Small intestine (tissue), 7 donors: ENCODE results near the gene SRSF11. TPM values are rescaled to one million over a fixed set of nuclear protein-coding genes. Genes with fewer than 3 reads are reported as not detected.
A peak's percentile ranks its signal among the peaks of the same experiment; 100 is the strongest.

Experiments
- DNase-seq, 2 donors: peaks; one replicate each; pipeline versions ENCODE4 v3.0.0 to v3.0.0-alpha.2; 2013
- FAIRE-seq: peaks from 2 replicates; lab custom pipeline; 2012; peaks lifted over from hg19 to GRCh38; lab: Jason Lieb, UNC
- H3K27ac ChIP-seq, 3 donors: one replicate each; pipeline ENCODE4 v1.5.1; 2013; ENCODE audit warnings: low read length in 2 of 3, mild to moderate bottlenecking in 2 of 3, control low read depth in 1 of 3, inconsistent platforms in 1 of 3, low read depth in 1 of 3, moderate library complexity in 1 of 3
- H3K27me3 ChIP-seq, 3 donors: one replicate each; pipeline ENCODE4 v1.6.1; 2013; ENCODE audit warnings: low read length in 3 of 3, inconsistent platforms in 1 of 3; ENCODE audit not compliant: control insufficient read depth in 3 of 3, insufficient read depth in 3 of 3
- H3K36me3 ChIP-seq, 3 donors: one replicate each; pipeline ENCODE4 v1.6.1; 2013; ENCODE audit warnings: low read length in 3 of 3, inconsistent platforms in 1 of 3, low read depth in 1 of 3, mild to moderate bottlenecking in 1 of 3, moderate library complexity in 1 of 3; ENCODE audit not compliant: control insufficient read depth in 3 of 3, insufficient read depth in 2 of 3
- H3K4me1 ChIP-seq, 3 donors: one replicate each; pipeline ENCODE4 v1.6.1; 2013; ENCODE audit warnings: low read length in 2 of 3, inconsistent platforms in 1 of 3, low read depth in 1 of 3, mild to moderate bottlenecking in 1 of 3, moderate library complexity in 1 of 3; ENCODE audit not compliant: control insufficient read depth in 3 of 3, insufficient read depth in 2 of 3
- H3K4me3 ChIP-seq, 3 donors: one replicate each; pipeline ENCODE4 v1.5.1; 2013; ENCODE audit warnings: low read length in 3 of 3, control low read depth in 1 of 3, inconsistent platforms in 1 of 3, low read depth in 1 of 3, mild to moderate bottlenecking in 1 of 3, moderate library complexity in 1 of 3
- H3K9me3 ChIP-seq, 2 donors: one replicate each; pipeline ENCODE4 v1.6.1; 2013; ENCODE audit warnings: low read depth in 1 of 2, low read length in 1 of 2; ENCODE audit not compliant: control insufficient read depth in 2 of 2, insufficient read depth in 1 of 2
- WGBS, 3 donors: extraction: QIAGEN DNeasy Blood & Tissue Kit; methylation state at CpG; one replicate each; pipeline ENCODE4 v1.1.7; 2013; 5-methylcytosine and 5-hydroxymethylcytosine counted together
- polyA plus RNA-seq, 4 donors: library from polyadenylated mRNA; stranded (reverse) in 3 of 4; unstranded in 1 of 4; fragments of 200-250 nt in 3 of 4; fragments of 120-200 nt in 1 of 4; gene quantifications; one replicate each; pipeline versions ENCODE4 v1.2.1 to v1.2.3, GENCODE V29; 2013
- donor health status: healthy with polysubstance abuse.
- donor health status: control.
- donor health status: control.
- donor health status: Bipolar disorder and iron deficiency.
- donor health status: healthy.

Gene SRSF11
- polyA plus RNA-seq, 4 donors, result 67.3 to 283 (median 173) TPM

DNA sequence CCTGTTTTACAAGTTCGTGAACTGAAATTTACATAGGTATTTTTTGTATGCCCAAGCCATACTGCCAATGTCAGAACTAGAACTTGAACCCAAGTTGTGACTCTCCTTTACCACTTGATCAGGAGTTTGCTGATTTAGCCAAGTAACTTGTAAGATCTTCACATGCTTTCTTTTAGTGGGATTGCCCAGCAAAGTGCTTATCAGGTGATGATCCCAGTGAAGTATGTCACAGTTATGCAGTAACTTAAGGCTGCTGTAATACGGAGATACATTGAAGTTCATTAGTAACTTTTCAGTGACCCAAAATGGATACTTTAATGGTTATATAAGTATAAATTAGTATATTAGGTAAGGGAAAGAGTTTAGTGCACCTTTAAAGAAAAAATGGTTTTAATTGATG is 3.8 kb downstream of the SRSF11 start:
- no peaks in the 10 kb centered on the region for H3K9me3 ChIP-seq
- H3K4me3 ChIP-seq, result no peak overlapping the region
- H3K27ac ChIP-seq, result no peak overlapping the region
- H3K27me3 ChIP-seq, result no peaks in the 10 kb centered on the region
- peaks cover 3 to 10% (median 5%) of the 10 kb centered on the region in 3 donors for H3K36me3 ChIP-seq
- H3K4me1 ChIP-seq, result peaks cover 0 to 7% (median 2%) of the 10 kb centered on the region in 3 donors
- DNase-seq (no peak), FAIRE-seq (no peak)
- 84 to 94% (median 84%) methylated on average over 2 of the region's 2 CpGs for WGBS, 3 donors

DNA sequence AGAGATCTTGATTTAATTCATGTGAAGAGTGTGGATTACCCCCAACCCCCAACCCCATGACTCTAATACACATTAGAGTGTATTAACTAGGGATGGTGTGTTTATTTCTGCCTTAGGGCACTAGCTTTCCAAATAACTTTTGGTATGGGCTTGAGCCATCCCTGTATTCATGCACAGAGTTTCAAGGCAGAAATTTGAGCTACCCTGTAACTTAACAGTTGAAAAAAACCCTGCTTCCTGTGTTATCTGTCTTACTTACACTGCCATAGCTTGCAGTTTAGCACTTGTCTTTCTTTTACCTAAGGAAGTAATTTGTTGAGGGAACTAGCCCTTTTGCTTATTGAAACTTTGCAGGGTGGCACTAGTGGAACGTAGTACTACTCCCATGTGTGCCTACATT is 6.3 kb downstream of the SRSF11 start:
- no peaks in the 10 kb centered on the region for H3K27me3 ChIP-seq
- FAIRE-seq (no peak), DNase-seq (no peak)
- peaks cover 0 to 7% (median 2%) of the 10 kb centered on the region in 3 donors for H3K4me1 ChIP-seq
- H3K36me3 ChIP-seq, result peaks cover 7 to 16% (median 8%) of the 10 kb centered on the region in 3 donors
- no peaks in the 10 kb centered on the region for H3K9me3 ChIP-seq
- H3K4me3 ChIP-seq, result no peak overlapping the region
- 34 to 64% (median 59%) methylated on average over 1 of the region's 1 CpG for WGBS, 3 donors
- H3K27ac ChIP-seq, result no peak overlapping the region

DNA sequence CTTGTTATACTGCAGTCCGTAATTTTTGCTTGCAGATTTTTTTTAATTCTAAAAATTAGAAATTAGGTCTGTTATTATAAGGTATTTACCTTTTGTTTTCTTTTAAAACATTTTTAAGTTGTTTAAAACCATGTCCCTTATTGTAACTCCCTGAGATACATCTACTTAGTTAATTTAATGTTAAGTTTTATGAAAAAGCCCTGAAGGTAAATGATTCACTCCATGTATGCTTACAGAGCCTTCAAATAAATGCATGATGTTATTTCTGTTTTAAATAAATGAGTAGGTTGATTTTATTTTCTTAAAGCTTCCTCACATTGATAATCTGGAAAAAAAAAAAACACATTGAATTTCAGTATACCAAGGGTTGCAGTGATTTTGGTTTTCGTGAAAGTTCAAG is 7.5 kb downstream of the SRSF11 start:
- 91 to 96% (median 92%) methylated on average over 2 of the region's 2 CpGs for WGBS, 3 donors
- Histone ChIP-seq H3K36me3 (peaks cover 7 to 21% (median 12%) of the 10 kb centered on the region in 3 donors), H3K27me3 (no peaks in the 10 kb centered on the region), H3K9me3 (no peaks in the 10 kb centered on the region), H3K4me3 (no peak overlapping the region), H3K27ac (no peak overlapping the region), H3K4me1 (peaks cover 0 to 5% (median 2%) of the 10 kb centered on the region in 3 donors)
- FAIRE-seq, result no peak
- no peak for DNase-seq

DNA sequence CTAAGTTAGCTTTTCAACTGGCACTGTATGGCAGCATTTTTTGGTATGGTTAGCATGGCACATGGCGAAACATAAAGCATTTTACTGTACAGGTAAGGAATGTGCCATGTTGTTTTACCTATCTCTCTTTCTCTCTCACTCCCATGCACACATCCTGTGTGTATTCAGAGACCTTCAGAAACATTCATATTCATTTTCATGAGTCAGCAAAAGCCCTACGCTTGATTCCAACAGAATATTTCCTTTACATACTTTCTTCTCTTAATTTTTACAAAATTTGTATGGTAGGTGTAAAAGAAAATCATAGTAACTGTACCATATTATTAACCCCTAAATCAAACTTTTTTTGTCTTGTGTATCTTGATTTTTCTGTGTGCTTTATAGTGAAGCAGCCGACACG is 10.3 kb downstream of the SRSF11 start:
- DNase-seq (no peak), FAIRE-seq (no peak)
- no peaks in the 10 kb centered on the region for H3K9me3 ChIP-seq
- 93 to 98% (median 96%) methylated on average over 4 of the region's 4 CpGs for WGBS, 3 donors
- H3K36me3 ChIP-seq, result peaks cover 8 to 27% (median 16%) of the 10 kb centered on the region in 3 donors
- no peaks in the 10 kb centered on the region for H3K27me3 ChIP-seq
- H3K27ac ChIP-seq, result no peak overlapping the region
- H3K4me3 ChIP-seq, result no peak overlapping the region
- peaks cover 0 to 2% (median 0%) of the 10 kb centered on the region in 3 donors for H3K4me1 ChIP-seq

DNA sequence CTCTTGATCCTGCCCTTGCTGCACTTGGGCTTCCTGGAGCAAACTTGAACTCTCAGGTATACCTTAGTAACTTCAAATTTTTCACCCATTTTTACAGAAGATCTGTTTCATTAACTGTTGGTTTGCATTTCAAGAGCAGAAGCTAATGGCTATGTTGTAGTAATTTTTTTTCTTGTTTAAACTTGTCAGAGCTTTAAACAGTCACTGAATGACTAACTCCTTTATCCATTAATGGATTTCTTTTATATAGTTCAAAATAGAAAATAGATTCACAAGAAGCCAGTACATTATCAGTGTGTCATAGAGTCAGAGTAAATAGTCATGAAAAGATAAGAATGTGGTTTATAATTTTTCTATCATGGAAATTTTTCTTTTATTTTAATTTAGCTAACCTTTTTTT is 13.6 kb downstream of the SRSF11 start:
- H3K4me3 ChIP-seq, result no peak overlapping the region
- FAIRE-seq (peak; percentile 39), DNase-seq (no peak)
- peaks cover 10 to 30% (median 25%) of the 10 kb centered on the region in 3 donors for H3K36me3 ChIP-seq
- H3K27me3 ChIP-seq, result no peaks in the 10 kb centered on the region
- H3K9me3 ChIP-seq, result no peaks in the 10 kb centered on the region
- no peak overlapping the region for H3K27ac ChIP-seq
- H3K4me1 ChIP-seq, result no peaks in the 10 kb centered on the region

- H3K36me3 ChIP-seq, result peaks cover 20 to 36% (median 33%) of the 10 kb centered on the region in 3 donors
- no peaks in the 10 kb centered on the region for H3K27me3 ChIP-seq
- DNase-seq (no peak), FAIRE-seq (no peak)
- H3K27ac ChIP-seq, result no peak overlapping the region
- no peaks in the 10 kb centered on the region for H3K4me1 ChIP-seq
- no peaks in the 10 kb centered on the region for H3K9me3 ChIP-seq
- H3K4me3 ChIP-seq, result no peak overlapping the region
Measured at GRCh38 chr1:70239940-70240339, 18.8 kb downstream of the SRSF11 start.

DNA sequence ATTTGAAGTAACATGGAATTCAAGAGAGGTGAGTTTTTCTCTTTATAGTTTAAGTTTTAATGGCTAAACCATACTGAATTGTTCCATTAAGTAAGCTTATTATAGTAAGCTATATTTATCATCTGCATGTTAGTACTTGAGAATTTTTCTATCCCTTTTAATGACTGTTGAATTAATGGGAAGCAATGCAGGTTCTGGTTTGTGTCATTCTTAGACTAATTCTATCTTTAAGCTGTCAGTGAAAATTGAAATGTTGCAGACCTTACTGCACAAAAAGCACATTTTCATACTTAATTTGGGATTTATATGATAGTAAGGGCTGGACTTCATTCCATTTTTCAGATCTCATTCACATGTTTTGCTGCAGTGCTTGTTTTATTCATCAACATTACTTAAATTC is 25.9 kb downstream of the SRSF11 start:
- H3K4me1 ChIP-seq, result no peaks in the 10 kb centered on the region
- no peak overlapping the region for H3K4me3 ChIP-seq
- H3K36me3 ChIP-seq, result peaks cover 12 to 19% (median 18%) of the 10 kb centered on the region in 3 donors
- no peaks in the 10 kb centered on the region for H3K27me3 ChIP-seq
- FAIRE-seq, result no peak
- no peak for DNase-seq
- no peaks in the 10 kb centered on the region for H3K9me3 ChIP-seq
- H3K27ac ChIP-seq, result no peak overlapping the region

DNA sequence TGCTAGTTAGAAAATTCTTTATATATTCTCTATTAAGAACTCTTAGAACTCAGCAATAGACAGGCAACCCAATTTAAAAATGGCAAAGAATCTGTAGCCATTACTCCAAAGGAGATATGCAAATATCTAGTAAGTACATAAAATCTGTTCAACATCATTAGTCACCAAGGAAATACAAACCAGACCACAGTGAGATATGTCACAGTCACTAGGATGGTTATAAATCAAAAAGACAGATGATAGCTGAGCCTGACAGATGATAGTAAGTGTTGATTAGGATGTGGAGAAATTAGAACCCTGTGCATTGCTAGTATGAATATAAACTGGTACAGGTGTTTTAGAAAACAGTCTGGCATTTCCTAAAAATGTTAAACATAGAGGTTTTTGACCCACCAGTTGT is 26.6 kb downstream of the SRSF11 start:
- Histone ChIP-seq H3K4me1 (no peaks in the 10 kb centered on the region), H3K27ac (no peak overlapping the region), H3K27me3 (no peaks in the 10 kb centered on the region), H3K4me3 (no peak overlapping the region), H3K36me3 (peaks cover 12 to 19% (median 14%) of the 10 kb centered on the region in 3 donors), H3K9me3 (no peaks in the 10 kb centered on the region)
- DNase-seq, result no peak
- FAIRE-seq, result no peak

- 46 to 70% (median 64%) methylated on average over 4 of the region's 4 CpGs for WGBS, 3 donors
- H3K36me3 ChIP-seq, result peaks cover 12 to 16% (median 14%) of the 10 kb centered on the region in 3 donors
Measured at GRCh38 chr1:70248729-70249128, 27.5 kb downstream of the SRSF11 start.

More at GRCh38 chr1:70248729-70249128, 27.5 kb downstream of the SRSF11 start:
- FAIRE-seq (no peak), DNase-seq (no peak)
- no peaks in the 10 kb centered on the region for H3K27me3 ChIP-seq
- no peak overlapping the region for H3K4me3 ChIP-seq
- no peaks in the 10 kb centered on the region for H3K9me3 ChIP-seq
- no peak overlapping the region for H3K27ac ChIP-seq
- no peaks in the 10 kb centered on the region for H3K4me1 ChIP-seq
